Measurements from ENCODE around the gene CCL3. TPM values are rescaled to one million over a fixed set of nuclear protein-coding genes. Genes with fewer than 3 reads are reported as not detected.

The CCL3 gene
- total RNA-seq, 1 experiment from 2014 or later: 0.98 TPM

DNA sequence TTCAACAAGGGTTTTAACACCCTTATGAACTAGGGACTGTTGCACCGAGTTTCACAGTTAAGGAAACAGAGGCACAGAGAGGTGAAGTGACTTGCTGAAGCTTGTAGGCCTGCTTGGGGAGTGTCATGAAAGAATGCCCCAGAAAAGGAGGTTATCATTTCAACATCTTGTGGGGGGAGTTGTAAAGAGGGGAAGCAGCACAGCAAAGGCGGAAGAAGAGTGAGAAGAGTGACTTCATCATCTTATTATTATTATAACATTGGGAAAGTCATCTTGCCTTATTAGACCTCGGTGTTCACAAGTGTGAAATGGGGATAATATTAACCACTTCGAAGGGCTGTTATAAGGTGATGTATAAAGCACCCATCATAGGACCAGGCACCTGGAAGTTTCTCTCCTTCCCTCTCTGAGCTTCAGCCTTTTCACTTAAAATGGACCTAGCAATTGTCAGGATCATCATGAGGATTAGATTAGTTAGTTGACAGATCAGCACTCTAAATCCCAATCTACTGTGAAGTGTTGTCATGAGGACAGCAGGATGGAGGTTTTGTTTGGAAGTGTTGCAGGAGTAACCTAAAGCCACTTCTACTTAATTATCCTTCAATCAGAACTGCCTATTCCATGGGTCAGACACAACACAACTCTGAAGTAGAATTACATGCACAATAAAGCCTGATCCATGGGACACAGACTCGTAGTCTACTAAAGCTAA lies 16.0 kb upstream of the CCL3 start:
- Histone ChIP-seq H3K9me2 (ENCODE audit: insufficient read depth) (no peaks in the 10 kb centered on the region), H3K27ac (ENCODE audit: low read depth, low read length) (no peak overlapping the region), H2AFZ (ENCODE audit: low read depth, low read length, poor library complexity, severe bottlenecking) (no peak overlapping the region), H3K9ac (ENCODE audit: low read length) (no peak overlapping the region), H3K27me3 (ENCODE audit: insufficient read depth, low read length) (0 out of 2 replicates have a peak, but pooled peaks cover 4% of the 10 kb centered on the region), H3K4me2 (ENCODE audit: low read length) (no peak overlapping the region), H3K36me3 (ENCODE audit: control insufficient read depth in 1 of 2, insufficient read depth in 2 of 2, low read length in 2 of 2) (no peaks in the 10 kb centered on the region), H3K79me2 (ENCODE audit: insufficient read depth, low read length) (no peaks in the 10 kb centered on the region), H4K20me1 (ENCODE audit: insufficient read depth) (no peaks in the 10 kb centered on the region), H3K4me1 (ENCODE audit: control insufficient read depth in 1 of 2, insufficient read depth in 2 of 2, low read length in 2 of 2) (no peaks in the 10 kb centered on the region), H3K4me3 (replicated peaks in 1 of 2; ENCODE audit: low read depth in 1 of 2, low read length in 2 of 2) (no peak overlapping the region), H3K9me3 (ENCODE audit: control insufficient read depth in 1 of 2, insufficient read depth in 1 of 2, low read depth in 1 of 2, low read length in 2 of 2) (no peaks in the 10 kb centered on the region)
- ChIA-PET POLR2A (no interaction called here), RAD21 (ENCODE audit: low non-redundant PET in 1 of 2, low total read pairs in 2 of 2, uncharacterized antibody in 2 of 2, unreplicated experiment in 2 of 2) (no interaction called here), CTCF (no interaction called here)
- DNase-seq (ENCODE audit: low read depth, low spot score) (no peak), ATAC-seq (no peak)
- no TSS peak for BruUV-seq (replicated peaks)
- intact Hi-C loops (cut with micrococcal nuclease): no loop called here
- TF ChIP-seq POLR2AphosphoS5 (IDR thresholded peaks at IDR 0.05; ENCODE audit: low read depth, low read length) (no peak), SP1 (IDR thresholded peaks at IDR 0.05; ENCODE audit: low read depth) (no peak), SRF (IDR thresholded peaks at IDR 0.05; ENCODE audit: low read depth) (no peak), CBX3 (IDR thresholded peaks at IDR 0.05; ENCODE audit: low read depth) (no peak), RAD21 (IDR thresholded peaks at IDR 0.05; ENCODE audit: low read depth) (no peak), EZH2 (IDR thresholded peaks at IDR 0.05) (no peak), POLR2A (IDR thresholded peaks at IDR 0.05; ENCODE audit: borderline replicate concordance, extremely low read depth, insufficient read depth, insufficient read length) (no peak), EZH2phosphoT487 (IDR thresholded peaks at IDR 0.05; ENCODE audit: borderline replicate concordance) (no peak), JUND (IDR thresholded peaks at IDR 0.05) (no peak), TCF7L2 (IDR thresholded peaks at IDR 0.05; ENCODE audit: borderline replicate concordance, extremely low read depth, insufficient read depth, insufficient read length) (no peak), YY1 (IDR thresholded peaks at IDR 0.05; ENCODE audit: extremely low read depth, insufficient replicate concordance, low read depth, low read length) (no peak), SIN3A (IDR thresholded peaks at IDR 0.05; ENCODE audit: low read depth) (no peak), CEBPB (IDR thresholded peaks at IDR 0.05; ENCODE audit: low read depth) (no peak), ZNF274 (IDR thresholded peaks at IDR 0.05; ENCODE audit: low read depth, low read length) (no peak)
- TF ChIP-seq, protein P1, sequence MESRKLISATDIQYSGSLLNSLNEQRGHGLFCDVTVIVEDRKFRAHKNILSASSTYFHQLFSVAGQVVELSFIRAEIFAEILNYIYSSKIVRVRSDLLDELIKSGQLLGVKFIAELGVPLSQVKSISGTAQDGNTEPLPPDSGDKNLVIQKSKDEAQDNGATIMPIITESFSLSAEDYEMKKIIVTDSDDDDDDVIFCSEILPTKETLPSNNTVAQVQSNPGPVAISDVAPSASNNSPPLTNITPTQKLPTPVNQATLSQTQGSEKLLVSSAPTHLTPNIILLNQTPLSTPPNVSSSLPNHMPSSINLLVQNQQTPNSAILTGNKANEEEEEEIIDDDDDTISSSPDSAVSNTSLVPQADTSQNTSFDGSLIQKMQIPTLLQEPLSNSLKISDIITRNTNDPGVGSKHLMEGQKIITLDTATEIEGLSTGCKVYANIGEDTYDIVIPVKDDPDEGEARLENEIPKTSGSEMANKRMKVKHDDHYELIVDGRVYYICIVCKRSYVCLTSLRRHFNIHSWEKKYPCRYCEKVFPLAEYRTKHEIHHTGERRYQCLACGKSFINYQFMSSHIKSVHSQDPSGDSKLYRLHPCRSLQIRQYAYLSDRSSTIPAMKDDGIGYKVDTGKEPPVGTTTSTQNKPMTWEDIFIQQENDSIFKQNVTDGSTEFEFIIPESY (IDR thresholded peaks at IDR 0.05; ENCODE audit: extremely low read depth, insufficient replicate concordance, low read length): no peak
- TF ChIP-seq, protein P2, sequence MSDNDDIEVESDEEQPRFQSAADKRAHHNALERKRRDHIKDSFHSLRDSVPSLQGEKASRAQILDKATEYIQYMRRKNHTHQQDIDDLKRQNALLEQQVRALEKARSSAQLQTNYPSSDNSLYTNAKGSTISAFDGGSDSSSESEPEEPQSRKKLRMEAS (IDR thresholded peaks at IDR 0.05): no peak
